ENCODE data around the gene ATP5F1D. TPM values are rescaled to one million over a fixed set of nuclear protein-coding genes. Genes with fewer than 3 reads are reported as not detected.

The ATP5F1D gene
- total RNA-seq, 2 experiments from 2014 or later = 151 to 166 TPM

DNA sequence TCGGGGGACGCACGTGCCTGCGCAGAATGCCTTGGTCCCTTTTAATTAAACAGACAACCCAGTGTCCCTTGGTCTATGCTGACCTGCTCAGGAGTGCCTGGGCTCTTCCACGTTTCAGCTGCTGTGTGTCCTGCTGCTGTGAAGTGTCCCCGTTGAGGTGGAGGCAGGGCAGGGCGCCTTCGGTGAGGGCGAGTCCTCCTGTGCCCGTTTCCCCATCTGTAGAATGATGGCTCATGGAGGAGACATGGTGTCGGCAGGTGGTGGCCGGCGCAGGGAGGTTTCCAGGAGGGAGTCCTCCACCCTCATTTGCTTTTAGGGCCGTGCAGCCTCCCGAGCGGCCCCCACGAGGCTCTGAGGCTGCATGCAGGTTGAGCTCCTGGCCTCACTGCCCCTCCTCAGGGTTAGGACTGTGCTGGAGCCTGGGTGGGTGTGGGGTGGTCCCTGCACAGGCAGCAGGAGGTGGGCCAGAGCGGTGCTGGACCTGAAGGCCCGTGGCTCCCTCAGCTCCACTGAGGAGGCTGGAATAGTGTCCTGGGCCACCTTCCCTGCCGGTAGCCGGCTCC lies 27.2 kb upstream of the ATP5F1D start:
- H3K27me3 Mint-ChIP-seq = no peaks in the 10 kb centered on the region
- peak overlapping the region; percentile 65 for H3K4me3 Mint-ChIP-seq
- CTCF ChIA-PET = interaction anchor here (0.6 to 2.9 kb wide), 8 partner anchors 9 to 805 kb away, joined by 3 to 11 read pairs (median 3); no protein-coding TSS in a partner anchor
- H3K27ac Mint-ChIP-seq = peak overlapping the region; percentile 96
- no peak for DNase-seq
- H3K4me1 Mint-ChIP-seq = peaks cover 38% of the 10 kb centered on the region
- POLR2A ChIA-PET = interaction anchor here (0.8 kb wide), 1 partner anchor 54 kb away, joined by 4 read pairs; the partner anchor contains the start of gene CIRBP
- H3K9me3 Mint-ChIP-seq = no peaks in the 10 kb centered on the region
- peaks cover 19% of the 10 kb centered on the region for H3K36me3 Mint-ChIP-seq (ENCODE audit: low read depth)

DNA sequence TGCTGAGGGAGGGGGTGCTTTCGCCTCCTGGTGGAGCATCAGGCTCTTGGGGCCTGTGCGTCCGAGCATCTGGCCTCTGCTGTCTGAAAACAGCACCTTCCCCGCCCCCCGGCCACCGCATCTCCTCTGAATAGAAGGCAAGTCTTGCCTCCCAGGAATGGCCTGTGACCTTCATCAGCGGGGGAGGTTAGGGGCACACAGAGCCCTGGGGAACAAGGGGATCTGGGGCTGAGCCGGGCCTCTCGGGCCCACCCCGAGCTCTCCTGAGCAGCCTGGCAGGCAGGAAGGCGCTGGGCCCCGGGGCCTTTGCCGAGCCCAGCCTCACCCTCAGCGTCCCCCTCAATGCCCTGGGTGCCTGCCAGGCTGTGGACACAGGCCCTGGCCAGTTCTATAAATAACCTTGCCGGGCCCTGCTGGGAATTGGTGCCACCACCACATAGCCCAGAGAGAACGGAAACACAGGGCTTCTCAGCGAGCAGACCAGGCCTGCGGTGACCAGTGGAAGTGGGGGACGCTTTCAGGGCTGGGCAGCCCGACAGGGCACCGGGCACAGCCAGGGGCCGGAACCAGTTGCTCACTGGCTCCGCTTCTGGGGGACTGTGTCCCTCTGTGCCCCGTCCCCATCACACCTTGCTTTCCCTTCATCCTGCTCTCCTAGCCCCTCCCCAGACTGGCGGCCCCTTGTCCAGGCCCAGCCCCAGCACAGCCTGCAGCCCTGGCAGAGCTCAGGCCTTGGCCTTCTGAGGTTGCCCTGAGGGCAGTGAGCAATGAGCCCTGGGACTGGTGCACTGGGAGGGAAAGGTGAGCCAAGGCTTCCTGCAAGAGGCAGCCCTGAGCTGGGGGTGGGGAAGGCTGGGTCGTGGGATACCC lies 26.5 kb upstream of the ATP5F1D start:
- ChIA-PET CTCF (interaction anchor here (0.8 to 2.9 kb wide), 8 partner anchors 8 to 84 kb away, joined by 3 to 11 read pairs (median 4); no protein-coding TSS in a partner anchor), POLR2A (no interaction called here)
- DNase-seq = no peak
- H3K36me3 Mint-ChIP-seq (ENCODE audit: low read depth) = peaks cover 13% of the 10 kb centered on the region
- no peaks in the 10 kb centered on the region for H3K27me3 Mint-ChIP-seq
- peak overlapping the region; percentile 50 for H3K27ac Mint-ChIP-seq
- no peaks in the 10 kb centered on the region for H3K9me3 Mint-ChIP-seq
- H3K4me1 Mint-ChIP-seq = peaks cover 33% of the 10 kb centered on the region
- no peak overlapping the region for H3K4me3 Mint-ChIP-seq

DNA sequence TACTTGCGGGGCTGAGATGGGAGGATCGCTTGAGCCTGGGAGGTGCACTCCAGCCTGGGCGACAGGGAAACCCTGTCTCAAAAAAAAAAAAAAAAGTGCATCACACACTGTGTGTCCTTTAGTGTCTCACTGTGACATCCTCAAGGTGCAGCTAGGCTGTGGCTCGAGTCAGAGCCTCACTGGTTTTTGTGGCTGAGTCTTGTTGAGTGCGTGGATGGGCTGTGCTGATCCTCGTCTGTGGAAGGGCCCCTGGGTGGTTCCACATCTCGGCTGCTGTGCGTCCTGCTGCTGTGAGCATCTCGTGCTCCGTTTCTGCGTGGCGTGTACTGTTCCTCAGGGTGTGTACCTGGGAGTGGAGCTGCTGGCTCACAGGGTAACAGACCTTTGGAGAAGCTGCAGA lies 24.8 kb upstream of the ATP5F1D start:
- Mint-ChIP-seq H3K9me3 (no peaks in the 10 kb centered on the region), H3K36me3 (ENCODE audit: low read depth) (peaks cover 11% of the 10 kb centered on the region), H3K27ac (peak overlapping the region; percentile 62), H3K27me3 (no peaks in the 10 kb centered on the region), H3K4me3 (no peak overlapping the region), H3K4me1 (peaks cover 22% of the 10 kb centered on the region)
- ChIA-PET POLR2A (no interaction called here), CTCF (interaction anchor here (0.6 to 2.5 kb wide), 5 partner anchors 9 to 385 kb away, joined by 3 to 8 read pairs (median 5); no protein-coding TSS in a partner anchor)
- DNase-seq = no peak

DNA sequence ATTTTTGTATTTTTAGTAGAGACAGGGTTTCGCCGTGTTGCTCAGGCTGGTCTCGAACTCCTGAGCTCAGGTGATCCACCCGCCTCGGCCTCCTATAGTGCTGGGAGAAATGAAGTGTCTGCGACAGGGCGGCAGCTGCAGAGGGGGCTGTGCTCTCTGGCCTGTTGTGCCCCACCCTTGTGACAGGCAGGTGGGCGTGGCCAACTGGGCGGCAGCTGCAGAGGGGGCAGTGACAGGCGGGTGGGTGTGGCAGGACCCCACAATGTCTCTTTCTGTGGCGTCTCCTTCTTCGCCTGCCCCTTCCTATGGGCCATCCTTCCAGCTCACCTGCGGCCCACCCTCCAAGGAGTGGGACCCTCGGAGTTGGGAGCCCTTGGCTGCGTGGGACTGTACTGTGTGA lies 24.2 kb upstream of the ATP5F1D start:
- ChIA-PET POLR2A (no interaction called here), CTCF (interaction anchor here (0.6 to 2.5 kb wide), 4 partner anchors 8 to 386 kb away, joined by 3 to 8 read pairs (median 4); no protein-coding TSS in a partner anchor)
- Mint-ChIP-seq H3K4me3 (no peak overlapping the region), H3K27ac (peak overlapping the region; percentile 46), H3K27me3 (no peaks in the 10 kb centered on the region), H3K4me1 (peaks cover 21% of the 10 kb centered on the region), H3K36me3 (ENCODE audit: low read depth) (peaks cover 10% of the 10 kb centered on the region), H3K9me3 (no peaks in the 10 kb centered on the region)
- no peak for DNase-seq

DNA sequence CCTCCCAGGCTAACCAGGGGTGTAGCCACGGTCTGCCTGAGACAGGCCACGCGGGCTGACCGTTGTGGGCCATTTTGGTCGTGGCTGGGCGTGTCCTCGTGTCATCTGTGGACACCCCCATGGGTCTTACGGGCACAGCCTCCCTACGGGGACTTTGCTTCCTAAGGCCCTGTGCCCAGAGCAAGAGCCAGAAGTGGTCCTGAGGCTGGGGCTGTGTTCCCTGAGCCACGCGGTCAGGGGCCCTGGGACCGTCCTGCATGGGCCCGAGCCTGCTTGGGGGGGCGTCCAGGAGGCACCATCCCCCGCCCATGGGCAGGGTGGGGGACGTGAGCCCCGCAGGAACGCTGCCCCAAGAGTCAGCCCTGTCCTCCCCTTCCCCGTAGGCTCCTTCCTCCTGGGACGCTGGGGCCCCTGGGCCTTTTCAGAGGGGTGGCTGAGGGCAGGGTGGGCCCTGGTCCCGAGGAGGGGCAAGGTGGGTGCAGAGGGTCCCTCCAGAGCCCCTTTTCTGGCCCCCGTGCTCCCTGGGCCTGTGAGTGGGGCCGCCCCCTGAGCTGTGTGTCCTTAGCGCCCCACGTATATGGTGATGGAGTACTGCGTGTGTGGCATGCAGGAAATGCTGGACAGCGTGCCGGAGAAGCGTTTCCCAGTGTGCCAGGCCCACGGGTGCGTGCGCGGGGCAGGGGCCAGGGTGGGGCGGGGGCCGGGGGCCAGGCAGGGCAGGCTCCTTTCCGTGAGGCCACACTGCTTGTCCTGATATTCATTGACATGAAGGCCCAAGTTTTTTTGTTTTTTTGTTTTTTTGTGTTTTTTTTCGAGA lies 22.6 kb upstream of the ATP5F1D start:
- CTCF ChIA-PET = interaction anchor here (2.5 kb wide), 1 partner anchor 22 kb away, joined by 8 read pairs; no protein-coding TSS in a partner anchor
- Mint-ChIP-seq H3K27ac (no peak overlapping the region), H3K36me3 (ENCODE audit: low read depth) (peaks cover 3% of the 10 kb centered on the region), H3K4me3 (no peak overlapping the region), H3K27me3 (no peaks in the 10 kb centered on the region), H3K4me1 (peaks cover 12% of the 10 kb centered on the region), H3K9me3 (no peaks in the 10 kb centered on the region)
- no peak for DNase-seq
- POLR2A ChIA-PET = no interaction called here

DNA sequence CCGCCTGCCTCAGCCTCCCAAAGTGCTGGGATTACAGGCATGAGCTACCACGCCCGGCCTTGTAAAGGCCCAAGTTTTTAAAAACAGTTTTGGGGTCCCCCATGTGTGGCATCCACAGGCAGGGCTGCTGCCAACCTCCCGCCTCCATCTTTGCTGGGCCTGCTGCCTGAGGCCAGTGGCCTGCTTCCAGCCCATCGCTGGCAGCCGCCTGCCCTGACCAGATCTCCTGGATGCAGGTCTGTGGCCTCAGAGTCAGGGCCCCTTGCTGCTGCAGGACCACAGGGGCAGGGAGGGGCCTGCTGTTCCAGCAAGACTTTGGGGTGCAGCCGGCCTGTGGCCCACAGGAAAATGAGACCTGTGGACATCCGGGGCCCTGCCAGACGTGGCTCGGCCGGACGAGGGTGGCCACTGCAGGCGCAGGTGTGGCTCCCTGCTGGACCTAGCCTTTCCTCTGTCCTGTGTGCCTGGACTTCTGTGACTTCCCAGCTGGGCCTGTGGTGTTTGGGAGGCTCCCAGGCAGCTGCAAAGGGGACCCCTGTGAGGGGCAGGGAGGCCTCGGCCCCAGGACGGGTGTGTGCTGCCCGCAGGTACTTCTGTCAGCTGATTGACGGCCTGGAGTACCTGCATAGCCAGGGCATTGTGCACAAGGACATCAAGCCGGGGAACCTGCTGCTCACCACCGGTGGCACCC lies 21.6 kb upstream of the ATP5F1D start:
- H3K4me3 Mint-ChIP-seq = no peak overlapping the region
- H3K27ac Mint-ChIP-seq = no peak overlapping the region
- CTCF ChIA-PET = no interaction called here
- H3K9me3 Mint-ChIP-seq = no peaks in the 10 kb centered on the region
- no peaks in the 10 kb centered on the region for H3K27me3 Mint-ChIP-seq
- peaks cover 7% of the 10 kb centered on the region for H3K4me1 Mint-ChIP-seq
- POLR2A ChIA-PET = no interaction called here
- peaks cover 3% of the 10 kb centered on the region for H3K36me3 Mint-ChIP-seq (ENCODE audit: low read depth)
- DNase-seq = no peak

DNA sequence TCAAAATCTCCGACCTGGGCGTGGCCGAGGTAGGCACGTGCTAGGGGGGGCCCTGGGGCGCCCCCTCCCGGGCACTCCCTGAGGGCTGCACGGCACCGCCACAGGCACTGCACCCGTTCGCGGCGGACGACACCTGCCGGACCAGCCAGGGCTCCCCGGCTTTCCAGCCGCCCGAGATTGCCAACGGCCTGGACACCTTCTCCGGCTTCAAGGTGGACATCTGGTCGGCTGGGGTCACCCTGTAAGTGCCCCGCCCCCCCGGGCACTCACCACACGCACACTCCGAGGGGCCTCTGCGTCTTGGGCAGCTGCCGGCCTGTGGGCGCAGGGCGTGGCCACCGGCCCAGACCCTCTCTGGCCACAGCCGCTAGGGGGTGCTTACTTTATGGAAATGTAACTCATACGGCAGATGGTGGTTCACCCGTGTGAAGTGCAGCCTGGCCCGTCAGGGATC lies 21.0 kb upstream of the ATP5F1D start:
- ChIA-PET POLR2A (no interaction called here), CTCF (interaction anchor here (1.2 to 2.7 kb wide), 2 partner anchors 16 to 24 kb away, joined by 3 to 11 read pairs; no protein-coding TSS in a partner anchor)
- Mint-ChIP-seq H3K36me3 (ENCODE audit: low read depth) (peaks cover 3% of the 10 kb centered on the region), H3K4me1 (peaks cover 7% of the 10 kb centered on the region), H3K9me3 (no peaks in the 10 kb centered on the region), H3K4me3 (no peak overlapping the region), H3K27ac (no peak overlapping the region), H3K27me3 (no peaks in the 10 kb centered on the region)
- no peak for DNase-seq

DNA sequence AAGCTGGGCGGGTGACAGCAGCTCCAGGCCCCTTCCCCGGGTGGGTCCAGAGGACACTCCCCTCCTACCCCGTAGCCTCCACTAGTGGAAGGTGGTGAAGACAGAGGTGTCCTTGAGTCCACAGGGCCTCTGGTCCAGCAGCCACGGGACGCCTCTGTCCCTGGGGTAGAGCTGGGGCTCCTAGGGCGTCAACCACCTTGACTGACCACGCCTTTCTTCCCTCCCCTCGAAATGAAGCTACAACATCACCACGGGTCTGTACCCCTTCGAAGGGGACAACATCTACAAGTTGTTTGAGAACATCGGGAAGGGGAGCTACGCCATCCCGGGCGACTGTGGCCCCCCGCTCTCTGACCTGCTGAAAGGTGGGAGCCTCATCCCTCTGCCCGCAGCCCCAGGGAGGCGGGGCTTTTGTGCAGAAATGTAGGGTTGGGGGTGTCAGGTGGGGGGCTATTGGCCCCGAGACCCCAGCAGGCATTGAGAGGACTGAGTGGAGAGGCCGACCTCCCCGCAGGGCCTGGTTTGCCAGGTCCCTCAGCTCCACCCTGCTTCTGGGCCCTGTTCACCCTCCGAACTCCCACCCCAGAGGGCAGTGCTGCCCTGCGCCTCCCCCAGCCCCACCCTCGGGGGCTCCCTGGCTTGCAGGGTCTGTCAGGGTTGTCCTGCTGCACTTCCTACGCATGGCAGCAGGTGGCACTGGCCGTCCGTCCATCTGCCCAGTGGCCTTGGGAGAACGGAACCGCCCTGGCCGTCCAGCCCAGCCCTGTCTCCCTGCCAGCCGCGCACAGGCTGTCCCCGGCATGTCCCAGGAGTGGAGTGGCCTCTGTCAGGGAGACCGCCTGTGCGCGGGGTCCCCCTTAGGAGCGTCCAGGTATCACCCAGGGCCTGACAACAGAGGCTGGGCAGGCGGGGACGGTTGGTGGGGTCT lies 20.3 kb upstream of the ATP5F1D start:
- Mint-ChIP-seq H3K27ac (no peak overlapping the region), H3K4me3 (no peak overlapping the region), H3K27me3 (no peaks in the 10 kb centered on the region), H3K36me3 (ENCODE audit: low read depth) (peaks cover 3% of the 10 kb centered on the region), H3K4me1 (peaks cover 5% of the 10 kb centered on the region), H3K9me3 (no peaks in the 10 kb centered on the region)
- POLR2A ChIA-PET = interaction anchor here (0.6 kb wide), 1 partner anchor 28 kb away, joined by 5 read pairs; no protein-coding TSS in a partner anchor
- CTCF ChIA-PET = interaction anchor here (1.0 to 2.7 kb wide), 3 partner anchors 15 to 23 kb away, joined by 3 to 11 read pairs (median 3); no protein-coding TSS in a partner anchor
- no peak for DNase-seq

DNA sequence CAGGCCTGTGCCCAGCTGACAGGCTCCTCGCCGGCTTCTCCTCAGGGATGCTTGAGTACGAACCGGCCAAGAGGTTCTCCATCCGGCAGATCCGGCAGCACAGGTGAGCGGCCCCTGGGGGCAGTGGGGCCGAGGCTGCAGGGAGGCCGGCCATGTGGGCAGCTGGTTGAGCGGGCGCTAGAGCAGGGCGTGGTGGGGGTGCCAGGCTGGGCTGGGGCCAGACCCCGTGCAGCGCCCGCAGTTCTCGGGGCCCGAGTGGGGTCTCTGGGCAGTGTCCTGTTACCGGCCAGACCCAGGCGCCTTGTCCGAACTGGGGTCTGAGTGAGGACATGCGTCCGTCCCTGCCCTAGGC lies 19.7 kb upstream of the ATP5F1D start:
- H3K4me3 Mint-ChIP-seq = no peak overlapping the region
- H3K27me3 Mint-ChIP-seq = no peaks in the 10 kb centered on the region
- peaks cover 3% of the 10 kb centered on the region for H3K36me3 Mint-ChIP-seq (ENCODE audit: low read depth)
- H3K27ac Mint-ChIP-seq = no peak overlapping the region
- H3K9me3 Mint-ChIP-seq = no peaks in the 10 kb centered on the region
- ChIA-PET POLR2A (no interaction called here), CTCF (interaction anchor here (1.0 to 2.7 kb wide), 3 partner anchors 14 to 22 kb away, joined by 3 to 11 read pairs (median 3); no protein-coding TSS in a partner anchor)
- no peak for DNase-seq
- peaks cover 5% of the 10 kb centered on the region for H3K4me1 Mint-ChIP-seq

DNA sequence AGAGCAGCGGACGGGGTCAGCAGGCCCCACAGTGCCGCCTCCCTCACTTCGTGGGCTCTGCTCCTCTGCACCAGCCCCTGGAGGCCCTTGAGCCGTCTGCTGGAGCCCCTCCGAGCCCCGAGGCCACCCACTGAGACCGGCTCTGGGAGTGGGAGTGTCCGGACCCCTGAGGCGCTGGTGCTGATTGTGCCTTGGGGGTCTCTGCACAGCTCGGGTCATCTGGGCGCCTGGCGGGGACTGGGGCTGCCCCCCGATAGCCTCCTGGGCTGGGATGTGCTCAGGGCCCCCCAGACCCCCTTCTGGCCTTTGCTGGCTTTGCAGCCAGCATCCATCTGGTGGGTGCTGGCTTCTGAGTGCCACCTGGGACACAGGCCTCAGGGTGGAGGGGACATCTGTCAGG lies 19.2 kb upstream of the ATP5F1D start:
- Mint-ChIP-seq H3K4me3 (no peak overlapping the region), H3K27me3 (no peaks in the 10 kb centered on the region), H3K36me3 (ENCODE audit: low read depth) (peaks cover 3% of the 10 kb centered on the region), H3K9me3 (no peaks in the 10 kb centered on the region), H3K4me1 (peaks cover 3% of the 10 kb centered on the region), H3K27ac (no peak overlapping the region)
- DNase-seq = no peak
- CTCF ChIA-PET = interaction anchor here (0.5 to 2.7 kb wide), 4 partner anchors 8 to 51 kb away, joined by 3 to 11 read pairs (median 6); no protein-coding TSS in a partner anchor
- POLR2A ChIA-PET = no interaction called here
